Memory B cell (primary cell): ENCODE data around the gene SNRK.

Experiments
- ATAC-seq: fragments of 150-1000 bp; cut with Tn5 transposase; 2 replicates; pipeline ENCODE4 v1.10.0; 2021; ENCODE audit warnings: low read depth, mild to moderate bottlenecking, moderate library complexity
- DNase-seq, 2 donors: peaks; one replicate each; pipeline ENCODE4 v3.0.0; 2022; ENCODE audit warnings: low spot score in 2 of 2
- H3K27ac Mint-ChIP-seq: one replicate; pipeline ENCODE4 v1.8.0; 2022; ENCODE audit warnings: mild to moderate bottlenecking, moderate library complexity, mixed read lengths
- H3K27me3 Mint-ChIP-seq: one replicate; pipeline ENCODE4 v1.8.0; 2022; ENCODE audit warnings: mixed read lengths
- H3K36me3 Mint-ChIP-seq: one replicate; pipeline ENCODE4 v1.8.0; 2022; ENCODE audit warnings: mild to moderate bottlenecking, mixed read lengths
- H3K4me1 Mint-ChIP-seq: one replicate; pipeline ENCODE4 v1.8.0; 2022; ENCODE audit warnings: mixed read lengths
- H3K4me3 Mint-ChIP-seq: one replicate; pipeline ENCODE4 v1.8.0; 2022; ENCODE audit warnings: mild to moderate bottlenecking, moderate library complexity, mixed read lengths
- H3K9me3 Mint-ChIP-seq: one replicate; pipeline ENCODE4 v1.8.0; 2022; ENCODE audit warnings: mixed read lengths

Gene SNRK

GRCh38 chr3:43307226-43307625, 20.9 kb downstream of the SNRK start:
- no peak for ATAC-seq
- Mint-ChIP-seq H3K4me3 (no peak overlapping the region), H3K36me3 (peaks cover 43% of the 10 kb centered on the region), H3K9me3 (no peaks in the 10 kb centered on the region), H3K27ac (peak overlapping the region; percentile 71), H3K27me3 (no peaks in the 10 kb centered on the region), H3K4me1 (peaks cover 22% of the 10 kb centered on the region)
- DNase-seq = no peak

GRCh38 chr3:43307649-43308048, 21.3 kb downstream of the SNRK start:
- H3K27ac Mint-ChIP-seq = peak overlapping the region; percentile 71
- H3K36me3 Mint-ChIP-seq = peaks cover 43% of the 10 kb centered on the region
- ATAC-seq (no peak), DNase-seq (no peak)
- H3K4me1 Mint-ChIP-seq = peaks cover 20% of the 10 kb centered on the region
- H3K9me3 Mint-ChIP-seq = peaks cover 1% of the 10 kb centered on the region
- H3K4me3 Mint-ChIP-seq = peak overlapping the region; percentile 24
- H3K27me3 Mint-ChIP-seq = no peaks in the 10 kb centered on the region

- ATAC-seq (no peak), DNase-seq (no peak)
- H3K9me3 Mint-ChIP-seq = peaks cover 4% of the 10 kb centered on the region
- peaks cover 20% of the 10 kb centered on the region for H3K4me1 Mint-ChIP-seq
- no peak overlapping the region for H3K27ac Mint-ChIP-seq
- H3K27me3 Mint-ChIP-seq = no peaks in the 10 kb centered on the region
- H3K36me3 Mint-ChIP-seq = peaks cover 32% of the 10 kb centered on the region
- no peak overlapping the region for H3K4me3 Mint-ChIP-seq
These were observed 23.3 kb downstream of the SNRK start for GRCh38 chr3:43309372-43310305.

GRCh38 chr3:43316783-43317460, 30.6 kb downstream of the SNRK start:
- peak overlapping the region; percentile 60 for H3K27ac Mint-ChIP-seq
- DNase-seq = no peak
- peaks cover 4% of the 10 kb centered on the region for H3K9me3 Mint-ChIP-seq
- no peaks in the 10 kb centered on the region for H3K27me3 Mint-ChIP-seq
- H3K4me1 Mint-ChIP-seq = peaks cover 22% of the 10 kb centered on the region
- ATAC-seq = no peak
- H3K36me3 Mint-ChIP-seq = peaks cover 22% of the 10 kb centered on the region
- no peak overlapping the region for H3K4me3 Mint-ChIP-seq

GRCh38 chr3:43317461-43318316, 31.3 kb downstream of the SNRK start:
- Mint-ChIP-seq H3K9me3 (peaks cover 2% of the 10 kb centered on the region), H3K36me3 (peaks cover 24% of the 10 kb centered on the region), H3K4me1 (peaks cover 22% of the 10 kb centered on the region), H3K4me3 (no peak overlapping the region), H3K27me3 (no peaks in the 10 kb centered on the region), H3K27ac (peak overlapping the region; percentile 60)
- DNase-seq (no peak), ATAC-seq (no peak)

DNA sequence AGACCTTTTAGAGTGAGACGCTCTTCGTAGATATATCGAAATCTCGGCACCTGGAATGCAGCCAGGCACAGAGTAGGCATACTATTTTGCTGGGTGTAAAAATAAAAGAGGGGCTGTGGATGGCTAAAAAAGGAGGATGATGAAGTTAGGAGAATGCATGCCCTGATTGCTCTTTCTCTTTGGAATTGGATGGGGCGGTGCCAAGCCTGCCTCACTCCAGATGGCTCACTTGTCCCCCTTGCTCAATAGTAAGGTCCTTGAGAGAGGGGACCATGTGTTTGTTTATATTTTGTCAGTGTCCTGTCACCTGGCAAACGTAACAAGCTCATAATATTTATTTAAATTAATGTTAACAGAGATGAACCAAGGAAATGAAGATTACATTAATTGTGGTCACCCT, 33.0 kb downstream of the SNRK start:
- ATAC-seq (no peak), DNase-seq (no peak)
- Mint-ChIP-seq H3K4me3 (no peak overlapping the region), H3K4me1 (peaks cover 22% of the 10 kb centered on the region), H3K36me3 (peaks cover 21% of the 10 kb centered on the region), H3K9me3 (no peaks in the 10 kb centered on the region), H3K27ac (no peak overlapping the region), H3K27me3 (no peaks in the 10 kb centered on the region)

- no peak overlapping the region for H3K27ac Mint-ChIP-seq
- DNase-seq = no peak
- no peaks in the 10 kb centered on the region for H3K9me3 Mint-ChIP-seq
- H3K4me1 Mint-ChIP-seq = peaks cover 21% of the 10 kb centered on the region
- H3K36me3 Mint-ChIP-seq = peaks cover 21% of the 10 kb centered on the region
- ATAC-seq = no peak
- H3K4me3 Mint-ChIP-seq = no peak overlapping the region
- H3K27me3 Mint-ChIP-seq = no peaks in the 10 kb centered on the region
These were observed 33.5 kb downstream of the SNRK start for GRCh38 chr3:43319794-43320193.

- DNase-seq (no peak), ATAC-seq (no peak)
- H3K27me3 Mint-ChIP-seq = no peaks in the 10 kb centered on the region
- no peaks in the 10 kb centered on the region for H3K9me3 Mint-ChIP-seq
- H3K4me1 Mint-ChIP-seq = peaks cover 19% of the 10 kb centered on the region
- no peak overlapping the region for H3K4me3 Mint-ChIP-seq
- peaks cover 21% of the 10 kb centered on the region for H3K36me3 Mint-ChIP-seq
- no peak overlapping the region for H3K27ac Mint-ChIP-seq
These were observed 33.9 kb downstream of the SNRK start for GRCh38 chr3:43320288-43320687.

- Mint-ChIP-seq H3K9me3 (no peaks in the 10 kb centered on the region), H3K4me3 (no peak overlapping the region), H3K27me3 (no peaks in the 10 kb centered on the region), H3K36me3 (peaks cover 14% of the 10 kb centered on the region), H3K27ac (no peak overlapping the region), H3K4me1 (peaks cover 29% of the 10 kb centered on the region)
- DNase-seq (no peak), ATAC-seq (no peak)
These were observed 37.2 kb downstream of the SNRK start for GRCh38 chr3:43323541-43323940.

- Mint-ChIP-seq H3K36me3 (peaks cover 13% of the 10 kb centered on the region), H3K4me3 (no peak overlapping the region), H3K27me3 (no peaks in the 10 kb centered on the region), H3K4me1 (peaks cover 21% of the 10 kb centered on the region), H3K9me3 (no peaks in the 10 kb centered on the region), H3K27ac (peak overlapping the region; percentile 91)
- no peak for ATAC-seq
- no peak for DNase-seq
These were observed 40.7 kb downstream of the SNRK start for GRCh38 chr3:43326891-43327581.

DNA sequence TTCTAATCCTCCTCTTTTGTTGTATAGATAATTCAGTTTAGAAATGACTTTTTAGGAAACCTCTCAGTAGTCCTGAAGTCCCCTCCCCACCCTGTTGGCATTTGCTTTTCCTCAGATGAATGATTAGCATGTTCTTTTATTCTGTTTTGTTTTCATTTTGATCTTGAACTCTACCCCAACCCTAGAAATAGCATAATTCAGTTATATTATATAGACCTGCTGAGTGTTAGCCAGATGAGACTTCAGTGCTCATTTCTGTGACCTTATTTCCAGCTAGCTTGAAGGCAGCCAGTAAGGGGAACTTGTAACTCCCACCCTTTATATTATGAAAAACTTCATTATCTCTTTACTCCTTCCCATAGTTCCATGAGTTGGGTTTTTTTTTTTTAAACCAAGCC, 41.2 kb downstream of the SNRK start:
- no peak for ATAC-seq
- no peaks in the 10 kb centered on the region for H3K9me3 Mint-ChIP-seq
- peaks cover 12% of the 10 kb centered on the region for H3K36me3 Mint-ChIP-seq
- no peak overlapping the region for H3K4me3 Mint-ChIP-seq
- no peak for DNase-seq
- no peaks in the 10 kb centered on the region for H3K27me3 Mint-ChIP-seq
- peaks cover 21% of the 10 kb centered on the region for H3K4me1 Mint-ChIP-seq
- peak overlapping the region; percentile 91 for H3K27ac Mint-ChIP-seq

DNA sequence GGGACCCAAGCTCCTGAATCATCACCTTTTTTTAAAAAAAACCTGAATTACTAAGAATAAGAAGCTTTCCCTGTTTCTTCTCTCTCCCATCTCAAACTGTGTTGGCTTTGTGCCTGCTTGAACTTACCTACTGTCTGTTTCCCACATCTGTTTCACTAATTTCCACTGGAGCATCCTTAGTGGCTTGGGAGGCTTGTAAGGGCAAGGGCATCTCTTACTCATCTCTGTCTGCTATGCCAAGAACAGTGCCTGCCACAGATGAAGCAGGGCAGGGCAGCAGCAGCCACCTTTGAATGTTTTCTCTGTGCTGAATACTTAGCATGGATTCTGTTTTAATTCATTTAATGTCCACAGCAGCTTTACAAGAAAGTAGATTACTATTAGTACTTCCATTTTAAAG, 42.3 kb downstream of the SNRK start:
- no peak for ATAC-seq
- no peak for DNase-seq
- Mint-ChIP-seq H3K27me3 (no peaks in the 10 kb centered on the region), H3K9me3 (no peaks in the 10 kb centered on the region), H3K27ac (no peak overlapping the region), H3K4me3 (no peak overlapping the region), H3K4me1 (peaks cover 21% of the 10 kb centered on the region), H3K36me3 (peaks cover 18% of the 10 kb centered on the region)

DNA sequence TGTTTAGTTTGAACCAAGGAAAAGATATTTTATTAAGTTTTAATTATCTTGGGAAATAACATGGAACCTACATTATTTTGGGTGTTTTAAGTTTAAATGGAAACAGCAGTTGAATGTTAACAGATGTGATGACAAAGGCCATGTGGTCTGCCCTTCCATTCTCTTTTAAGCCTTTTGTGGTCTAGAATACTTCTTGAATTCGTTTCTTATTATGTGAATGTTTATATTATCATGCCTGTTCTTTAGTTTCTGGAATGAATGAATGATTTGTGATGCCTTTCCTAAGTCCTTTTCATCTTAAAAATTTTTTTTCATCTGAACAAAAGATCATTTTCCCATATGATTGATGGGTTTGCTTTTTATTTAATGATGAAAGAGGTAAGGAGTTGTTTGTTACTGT, 44.6 kb downstream of the SNRK start:
- Mint-ChIP-seq H3K4me3 (no peak overlapping the region), H3K27me3 (no peaks in the 10 kb centered on the region), H3K4me1 (peaks cover 17% of the 10 kb centered on the region), H3K27ac (no peak overlapping the region), H3K9me3 (peaks cover 10% of the 10 kb centered on the region), H3K36me3 (peaks cover 33% of the 10 kb centered on the region)
- DNase-seq (no peak), ATAC-seq (no peak)
